ENCODE measurements around the gene REPS1.

GRCh38 chr6:138957484-138957883, 30.6 kb downstream of the REPS1 start:
- no peak for TF ChIP-seq E2F2 (CRISPR knock-in tag; IDR thresholded peaks at IDR 0.05; ENCODE audit: borderline replicate concordance)
- no peak for TF ChIP-seq CTCF (CRISPR knock-in tag; IDR thresholded peaks at IDR 0.05)
- TF ChIP-seq ZNF280B (CRISPR knock-in tag; IDR thresholded peaks at IDR 0.05; ENCODE audit: borderline replicate concordance), result no peak
